HL-60 (cell line): ENCODE results near the gene PPP1R18.

Experiments
- GABPA ChIP-seq: IDR thresholded peaks from 2 replicates; pipeline ENCODE4 v1.6.1; 2012; ENCODE audit warnings: low read depth
- POLR2AphosphoS5 ChIP-seq: IDR thresholded peaks from 2 replicates; pipeline ENCODE4 v1.6.1; 2012; ENCODE audit warnings: low read depth
- TF ChIP-seq, protein P1 (sequence below): IDR thresholded peaks from one replicate; pipeline ENCODE4 v1.5.1; 2011; ENCODE audit warnings: low read length, control low read depth, inconsistent platforms; ENCODE audit not compliant: insufficient read depth
- TF ChIP-seq, protein P2 (sequence below): IDR thresholded peaks from 2 replicates; pipeline ENCODE4 v1.6.1; 2012; ENCODE audit warnings: low read depth; ENCODE audit not compliant: insufficient replicate concordance

DNA sequence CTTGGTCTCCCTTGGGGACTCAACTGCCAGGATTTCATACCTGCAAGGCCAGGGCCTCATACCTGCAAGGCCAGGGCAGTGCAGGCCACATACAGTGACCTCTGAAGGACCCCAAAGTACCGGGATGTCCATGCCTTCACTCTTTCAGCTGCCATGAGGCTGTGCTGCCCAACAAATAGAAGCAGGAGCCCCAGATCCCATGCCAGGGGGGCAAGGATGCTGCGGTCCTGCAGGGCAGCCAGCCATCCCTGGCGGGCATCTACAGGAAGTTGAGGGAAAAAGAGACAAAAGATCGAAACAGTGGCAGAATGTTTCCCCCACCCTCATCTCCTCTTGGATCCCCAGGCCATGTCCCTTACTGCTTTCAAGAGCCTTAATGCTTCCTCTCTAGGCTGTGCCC lies 3.5 kb upstream of the PPP1R18 start:
- TF ChIP-seq, protein P1, sequence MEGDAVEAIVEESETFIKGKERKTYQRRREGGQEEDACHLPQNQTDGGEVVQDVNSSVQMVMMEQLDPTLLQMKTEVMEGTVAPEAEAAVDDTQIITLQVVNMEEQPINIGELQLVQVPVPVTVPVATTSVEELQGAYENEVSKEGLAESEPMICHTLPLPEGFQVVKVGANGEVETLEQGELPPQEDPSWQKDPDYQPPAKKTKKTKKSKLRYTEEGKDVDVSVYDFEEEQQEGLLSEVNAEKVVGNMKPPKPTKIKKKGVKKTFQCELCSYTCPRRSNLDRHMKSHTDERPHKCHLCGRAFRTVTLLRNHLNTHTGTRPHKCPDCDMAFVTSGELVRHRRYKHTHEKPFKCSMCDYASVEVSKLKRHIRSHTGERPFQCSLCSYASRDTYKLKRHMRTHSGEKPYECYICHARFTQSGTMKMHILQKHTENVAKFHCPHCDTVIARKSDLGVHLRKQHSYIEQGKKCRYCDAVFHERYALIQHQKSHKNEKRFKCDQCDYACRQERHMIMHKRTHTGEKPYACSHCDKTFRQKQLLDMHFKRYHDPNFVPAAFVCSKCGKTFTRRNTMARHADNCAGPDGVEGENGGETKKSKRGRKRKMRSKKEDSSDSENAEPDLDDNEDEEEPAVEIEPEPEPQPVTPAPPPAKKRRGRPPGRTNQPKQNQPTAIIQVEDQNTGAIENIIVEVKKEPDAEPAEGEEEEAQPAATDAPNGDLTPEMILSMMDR: no peak
- TF ChIP-seq POLR2AphosphoS5 (no peak), GABPA (no peak)
- TF ChIP-seq, protein P2, sequence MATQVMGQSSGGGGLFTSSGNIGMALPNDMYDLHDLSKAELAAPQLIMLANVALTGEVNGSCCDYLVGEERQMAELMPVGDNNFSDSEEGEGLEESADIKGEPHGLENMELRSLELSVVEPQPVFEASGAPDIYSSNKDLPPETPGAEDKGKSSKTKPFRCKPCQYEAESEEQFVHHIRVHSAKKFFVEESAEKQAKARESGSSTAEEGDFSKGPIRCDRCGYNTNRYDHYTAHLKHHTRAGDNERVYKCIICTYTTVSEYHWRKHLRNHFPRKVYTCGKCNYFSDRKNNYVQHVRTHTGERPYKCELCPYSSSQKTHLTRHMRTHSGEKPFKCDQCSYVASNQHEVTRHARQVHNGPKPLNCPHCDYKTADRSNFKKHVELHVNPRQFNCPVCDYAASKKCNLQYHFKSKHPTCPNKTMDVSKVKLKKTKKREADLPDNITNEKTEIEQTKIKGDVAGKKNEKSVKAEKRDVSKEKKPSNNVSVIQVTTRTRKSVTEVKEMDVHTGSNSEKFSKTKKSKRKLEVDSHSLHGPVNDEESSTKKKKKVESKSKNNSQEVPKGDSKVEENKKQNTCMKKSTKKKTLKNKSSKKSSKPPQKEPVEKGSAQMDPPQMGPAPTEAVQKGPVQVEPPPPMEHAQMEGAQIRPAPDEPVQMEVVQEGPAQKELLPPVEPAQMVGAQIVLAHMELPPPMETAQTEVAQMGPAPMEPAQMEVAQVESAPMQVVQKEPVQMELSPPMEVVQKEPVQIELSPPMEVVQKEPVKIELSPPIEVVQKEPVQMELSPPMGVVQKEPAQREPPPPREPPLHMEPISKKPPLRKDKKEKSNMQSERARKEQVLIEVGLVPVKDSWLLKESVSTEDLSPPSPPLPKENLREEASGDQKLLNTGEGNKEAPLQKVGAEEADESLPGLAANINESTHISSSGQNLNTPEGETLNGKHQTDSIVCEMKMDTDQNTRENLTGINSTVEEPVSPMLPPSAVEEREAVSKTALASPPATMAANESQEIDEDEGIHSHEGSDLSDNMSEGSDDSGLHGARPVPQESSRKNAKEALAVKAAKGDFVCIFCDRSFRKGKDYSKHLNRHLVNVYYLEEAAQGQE: no peak
